ENCODE data around the gene JAZF1.

The JAZF1 gene

DNA sequence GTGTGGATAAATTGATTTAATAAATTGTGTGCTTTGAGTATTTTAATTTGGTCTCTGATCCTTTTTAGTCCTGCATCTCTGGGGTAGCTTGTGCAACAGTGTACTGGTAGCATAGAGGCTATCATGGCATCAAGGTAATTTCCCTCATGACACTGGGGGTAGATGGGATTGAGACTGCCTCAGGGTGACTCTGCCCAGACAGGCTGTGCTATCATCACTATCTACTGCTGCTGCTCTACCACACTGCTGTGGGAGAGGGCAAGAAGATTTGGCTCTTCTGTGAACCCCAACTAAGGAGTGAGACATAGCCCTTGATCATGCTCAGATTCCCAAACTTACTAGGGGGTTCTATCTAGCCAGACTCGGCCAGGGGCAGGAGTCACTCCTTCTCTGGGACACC is 43.6 kb upstream of the JAZF1 start:
- no peaks in the 10 kb centered on the region for H4K20me1 ChIP-seq (ENCODE audit: insufficient read depth, low read length)
- no peak overlapping the region for H3K27ac ChIP-seq (ENCODE audit: low read depth, low read length, poor library complexity, severe bottlenecking)
- no peaks in the 10 kb centered on the region; the same call in 1 of the 2 replicates for H3K27me3 ChIP-seq (ENCODE audit: insufficient read depth, low read length)
- no peaks in the 10 kb centered on the region for H3K36me3 ChIP-seq (ENCODE audit: insufficient read depth, low read length)
- no peaks in the 10 kb centered on the region for H3K9me3 ChIP-seq (ENCODE audit: low read length)
- no peaks in the 10 kb centered on the region for H3K9me2 ChIP-seq (ENCODE audit: low read depth, low read length)
- no peaks in the 10 kb centered on the region for H3K79me2 ChIP-seq (ENCODE audit: insufficient read depth, low read length)
- no peak overlapping the region for H3K9ac ChIP-seq (ENCODE audit: low read length)
- no peak overlapping the region for H2AFZ ChIP-seq (ENCODE audit: low read length)
- TF ChIP-seq CTCF (IDR thresholded peaks at IDR 0.05; ENCODE audit: low read length) (no peak), EZH2 (IDR thresholded peaks at IDR 0.05; ENCODE audit: borderline replicate concordance, low read length) (no peak)
- no peaks in the 10 kb centered on the region for H3K4me1 ChIP-seq (ENCODE audit: insufficient read depth, low read length, severe bottlenecking)
- H3F3A ChIP-seq (ENCODE audit: insufficient read depth, low read length) = no peaks in the 10 kb centered on the region
- H3K4me2 ChIP-seq (ENCODE audit: low read length) = no peak overlapping the region
- no peak overlapping the region for H3K4me3 ChIP-seq (ENCODE audit: low read depth, low read length, poor library complexity, severe bottlenecking)

DNA sequence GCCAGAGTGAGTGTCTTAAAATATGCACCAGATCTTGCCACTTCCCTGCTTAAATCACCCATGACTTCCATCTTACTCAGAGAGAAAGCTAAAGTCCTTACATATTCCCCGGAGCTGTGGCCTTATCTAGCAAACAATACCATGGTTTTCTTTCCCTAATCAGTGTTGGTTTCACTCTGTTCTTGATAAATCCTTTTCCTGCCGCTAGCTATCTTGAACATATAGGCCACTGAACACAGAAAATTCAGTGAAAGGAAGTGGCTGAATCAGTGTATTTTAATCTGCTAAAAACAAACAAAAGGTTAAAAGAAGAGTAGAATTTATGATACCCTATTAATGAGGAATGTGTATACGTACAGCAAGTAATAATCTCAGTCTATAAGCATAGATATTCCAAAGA is 42.0 kb upstream of the JAZF1 start:
- no peak overlapping the region for H3K4me2 ChIP-seq (ENCODE audit: low read length)
- no peak overlapping the region for H2AFZ ChIP-seq (ENCODE audit: low read length)
- H3K9me3 ChIP-seq (ENCODE audit: low read length) = no peaks in the 10 kb centered on the region
- H3F3A ChIP-seq (ENCODE audit: insufficient read depth, low read length) = no peaks in the 10 kb centered on the region
- H3K4me1 ChIP-seq (ENCODE audit: insufficient read depth, low read length, severe bottlenecking) = no peaks in the 10 kb centered on the region
- no peaks in the 10 kb centered on the region for H4K20me1 ChIP-seq (ENCODE audit: insufficient read depth, low read length)
- TF ChIP-seq CTCF (IDR thresholded peaks at IDR 0.05; ENCODE audit: low read length) = no peak
- TF ChIP-seq EZH2 (IDR thresholded peaks at IDR 0.05; ENCODE audit: borderline replicate concordance, low read length) = no peak
- no peak overlapping the region for H3K9ac ChIP-seq (ENCODE audit: low read length)
- no peaks in the 10 kb centered on the region; the same call in 1 of the 2 replicates for H3K27me3 ChIP-seq (ENCODE audit: insufficient read depth, low read length)
- H3K79me2 ChIP-seq (ENCODE audit: insufficient read depth, low read length) = no peaks in the 10 kb centered on the region
- no peaks in the 10 kb centered on the region for H3K9me2 ChIP-seq (ENCODE audit: low read depth, low read length)
- no peaks in the 10 kb centered on the region for H3K36me3 ChIP-seq (ENCODE audit: insufficient read depth, low read length)
- H3K4me3 ChIP-seq (ENCODE audit: low read depth, low read length, poor library complexity, severe bottlenecking) = no peak overlapping the region
- no peak overlapping the region for H3K27ac ChIP-seq (ENCODE audit: low read depth, low read length, poor library complexity, severe bottlenecking)

- H3K36me3 ChIP-seq (ENCODE audit: insufficient read depth, low read length) = no peaks in the 10 kb centered on the region
Observed at GRCh38 chr7:28219793-28220192, 39.2 kb upstream of the JAZF1 start.

More at GRCh38 chr7:28219793-28220192, 39.2 kb upstream of the JAZF1 start:
- Histone ChIP-seq H3F3A (ENCODE audit: insufficient read depth, low read length) (no peaks in the 10 kb centered on the region), H3K4me3 (ENCODE audit: low read depth, low read length, poor library complexity, severe bottlenecking) (no peak overlapping the region), H3K4me1 (ENCODE audit: insufficient read depth, low read length, severe bottlenecking) (no peaks in the 10 kb centered on the region), H3K9me3 (ENCODE audit: low read length) (no peaks in the 10 kb centered on the region), H3K27me3 (ENCODE audit: insufficient read depth, low read length) (no peaks in the 10 kb centered on the region; the same call in 1 of the 2 replicates), H4K20me1 (ENCODE audit: insufficient read depth, low read length) (no peaks in the 10 kb centered on the region), H3K9me2 (ENCODE audit: low read depth, low read length) (no peaks in the 10 kb centered on the region), H3K9ac (ENCODE audit: low read length) (no peak overlapping the region), H2AFZ (ENCODE audit: low read length) (no peak overlapping the region), H3K4me2 (ENCODE audit: low read length) (no peak overlapping the region), H3K27ac (ENCODE audit: low read depth, low read length, poor library complexity, severe bottlenecking) (no peak overlapping the region), H3K79me2 (ENCODE audit: insufficient read depth, low read length) (no peaks in the 10 kb centered on the region)
- no peak for TF ChIP-seq CTCF (IDR thresholded peaks at IDR 0.05; ENCODE audit: low read length)
- TF ChIP-seq EZH2 (IDR thresholded peaks at IDR 0.05; ENCODE audit: borderline replicate concordance, low read length) = no peak

Measured in OCI-LY1 (cell line).